ENCODE results near the gene CAMK2G.

CAMK2G gene

DNA sequence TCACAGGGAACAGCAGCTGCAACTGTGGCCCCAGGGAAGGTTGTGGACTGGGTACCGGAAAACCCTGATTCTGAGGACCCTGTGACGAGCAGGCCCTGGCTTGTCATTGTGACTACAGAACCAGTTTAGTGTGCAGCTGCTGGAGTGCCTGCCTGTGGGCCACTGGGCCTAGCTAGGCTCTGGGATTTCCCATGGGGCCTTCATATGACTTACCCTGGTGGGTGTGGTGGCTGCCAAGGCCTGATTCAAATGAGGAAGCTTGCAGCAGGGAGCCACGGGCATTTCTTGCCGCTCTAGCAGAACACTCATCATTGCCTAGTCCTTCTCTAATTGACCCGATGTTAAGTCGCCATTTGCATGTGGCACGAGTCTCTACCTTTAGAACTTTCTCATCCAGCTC is 14.7 kb upstream of the CAMK2G start:
- in situ Hi-C loops (cut with MboI; ENCODE audit: low sequenced_read_pairs, unreplicated experiment), result loop anchor here (25.0 kb wide), 1 partner anchor 198 kb away; no protein-coding TSS in a partner anchor
- TF ChIP-seq CTCF (IDR thresholded peaks at IDR 0.05; ENCODE audit: borderline replicate concordance, control extremely low read depth, extremely low read depth, insufficient read depth, missing control alignments), result no peak
- DNase-seq (ENCODE audit: low spot score), result no peak

DNA sequence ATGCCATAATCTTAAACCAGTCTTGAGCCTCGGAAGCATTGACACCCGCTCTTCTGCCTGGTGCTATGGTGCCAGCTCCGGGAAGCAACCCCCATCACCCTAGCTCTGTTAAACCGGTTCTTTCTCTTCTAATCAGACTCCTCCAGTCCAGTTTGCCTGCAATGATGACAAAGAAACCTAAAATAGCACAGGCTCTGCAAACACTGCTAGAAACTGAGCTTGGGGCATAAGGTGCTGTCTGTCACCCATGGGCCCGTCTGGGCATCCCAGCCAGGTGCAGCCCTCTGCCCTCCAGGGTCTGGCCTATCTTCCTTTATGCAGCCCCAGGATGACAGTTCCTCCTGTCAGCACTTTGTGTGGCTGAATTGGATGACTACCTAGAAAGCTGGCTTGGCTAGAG is 14.2 kb upstream of the CAMK2G start:
- in situ Hi-C loops (cut with MboI; ENCODE audit: low sequenced_read_pairs, unreplicated experiment), result loop anchor here (25.0 kb wide), 1 partner anchor 199 kb away; no protein-coding TSS in a partner anchor
- DNase-seq (ENCODE audit: low spot score), result no peak
- no peak for TF ChIP-seq CTCF (IDR thresholded peaks at IDR 0.05; ENCODE audit: borderline replicate concordance, control extremely low read depth, extremely low read depth, insufficient read depth, missing control alignments)

GRCh38 chr10:73887294-73888039 is 13.1 kb upstream of the CAMK2G start:
- no peak for DNase-seq (ENCODE audit: low spot score)
- no peak for TF ChIP-seq CTCF (IDR thresholded peaks at IDR 0.05; ENCODE audit: borderline replicate concordance, control extremely low read depth, extremely low read depth, insufficient read depth, missing control alignments)
- in situ Hi-C loops (cut with MboI; ENCODE audit: low sequenced_read_pairs, unreplicated experiment), result loop anchor here (25.0 kb wide), 1 partner anchor 200 kb away; no protein-coding TSS in a partner anchor

- TF ChIP-seq CTCF (IDR thresholded peaks at IDR 0.05; ENCODE audit: borderline replicate concordance, control extremely low read depth, extremely low read depth, insufficient read depth, missing control alignments), result no peak
- no peak for DNase-seq (ENCODE audit: low spot score)
- in situ Hi-C loops (cut with MboI; ENCODE audit: low sequenced_read_pairs, unreplicated experiment), result loop anchor here (25.0 kb wide), 1 partner anchor 201 kb away; no protein-coding TSS in a partner anchor
Observed at GRCh38 chr10:73886661-73887293, 12.4 kb upstream of the CAMK2G start.

GRCh38 chr10:73886085-73886529 is 11.8 kb upstream of the CAMK2G start:
- peak; percentile 81 for TF ChIP-seq CTCF (IDR thresholded peaks at IDR 0.05; ENCODE audit: borderline replicate concordance, control extremely low read depth, extremely low read depth, insufficient read depth, missing control alignments)
- in situ Hi-C loops (cut with MboI; ENCODE audit: low sequenced_read_pairs, unreplicated experiment), result loop anchor here (25.0 kb wide), 1 partner anchor 201 kb away; no protein-coding TSS in a partner anchor
- peak; percentile 83 for DNase-seq (ENCODE audit: low spot score)

- in situ Hi-C loops (cut with MboI; ENCODE audit: low sequenced_read_pairs, unreplicated experiment), result loop anchor here (5.0 to 25.0 kb wide), 2 partner anchors 37 to 203 kb away; no protein-coding TSS in a partner anchor
- no peak for DNase-seq (ENCODE audit: low spot score)
- no peak for TF ChIP-seq CTCF (IDR thresholded peaks at IDR 0.05; ENCODE audit: borderline replicate concordance, control extremely low read depth, extremely low read depth, insufficient read depth, missing control alignments)
Observed at GRCh38 chr10:73884017-73884416, 9.7 kb upstream of the CAMK2G start.

Data from GM13976 (cell line).